Pancreas (tissue), 10 donors: ENCODE measurements around the gene TAF1C. TPM values are rescaled to one million over a fixed set of nuclear protein-coding genes. Genes with fewer than 3 reads are reported as not detected.
A peak's percentile ranks its signal among the peaks of the same experiment; 100 is the strongest.

Experiments used
- ATAC-seq, 4 donors: fragments of 200-7000 bp; cut with Tn5 transposase; one replicate each; pipeline versions ENCODE4 v1.8.0 to v1.9.1; 2020; ENCODE audit warnings: mild to moderate bottlenecking in 4 of 4, moderate library complexity in 4 of 4
- DNase-seq, 6 donors: peaks; one replicate each; pipeline ENCODE4 v3.0.0-alpha.2; 2020
- FAIRE-seq: peaks from 2 replicates; lab custom pipeline; 2012; peaks lifted over from hg19 to GRCh38; lab: Jason Lieb, UNC
- H3K27ac ChIP-seq, 4 donors: fragments of 200-600 bp; sonication (generic); 1 replicate in 3 of 4; 2 replicates in 1 of 4; pipeline versions ENCODE4 v1.5.0 to v1.8.0; 2020
- H3K27me3 ChIP-seq, 4 donors: fragments of 200-600 bp; one replicate each; pipeline ENCODE4 v1.8.0; 2021
- H3K36me3 ChIP-seq, 3 donors: fragments of 200-600 bp; sonication (generic) in 1 of 3; one replicate each; pipeline versions ENCODE4 v1.5.0 to v1.8.0; 2020 to 2021
- H3K4me1 ChIP-seq, 3 donors: fragments of 200-600 bp; one replicate each; pipeline ENCODE4 v1.8.0; 2021
- H3K4me3 ChIP-seq, 4 donors: fragments of 200-600 bp; sonication (generic) in 2 of 4; one replicate each; pipeline versions ENCODE4 v1.5.0 to v1.8.0; 2020 to 2021
- H3K9me3 ChIP-seq, 4 donors: fragments of 200-600 bp; one replicate each; pipeline ENCODE4 v1.8.0; 2021
- CTCF ChIP-seq, 4 donors: fragments of 200-600 bp; sonication (generic) in 3 of 4; IDR thresholded peaks; one replicate each; pipeline versions ENCODE4 v1.5.0 to v1.8.0; 2021; ENCODE audit warnings: antibody characterized with exemption in 4 of 4
- WGBS, 2 donors: extraction: QIAGEN DNeasy Blood & Tissue Kit; methylation state at CpG; one replicate each; pipeline ENCODE4 v1.1.7; 2013; 5-methylcytosine and 5-hydroxymethylcytosine counted together
- intact Hi-C, 3 donors: fragments of 100-400 bp; cut with DNase I; formaldehyde crosslinking; loops; one replicate each; pipeline versions ENCODE4 v1.11.1 to v1.14.2; 2022
- polyA plus RNA-seq, 2 donors: library from polyadenylated mRNA; stranded (reverse); fragments of 200-250 nt; gene quantifications; one replicate each; pipeline ENCODE4 v1.2.3, GENCODE V29; 2013
- total RNA-seq, 6 donors: library from RNA; stranded (reverse); fragmentation: NEBNext Ultra II Directional in 4 of 6; extraction: Animal tissue kit (Norgen Biotek cat#: 25700) in 4 of 6; gene quantifications; one replicate each; pipeline versions ENCODE4 v1.2.1 to v1.2.4, GENCODE V29; 2021 to 2023
- donor health status: healthy with polysubstance abuse.
- donor health status: DM: no; HTN: no; CAD: no; lungs with moderate emphysema.
- donor health status: DM: no; HTN: no; CAD: no.
- donor health status: control.
- donor health status: control.
- donor health status: Bipolar disorder and iron deficiency.
- donor health status: DM: yes; HTN: yes; CAD: no.
- donor health status: DM: no; HTN: no; CAD: no.
- donor health status: DM: no; HTN: no; CAD: no.
- donor health status: DM: yes; HTN: yes; CAD: no.

The TAF1C gene
- total and polyA plus RNA-seq, 8 donors = 14.9 to 130 (median 23.1) TPM

- no peak overlapping the region for H3K4me3 ChIP-seq
- ATAC-seq (no peak), FAIRE-seq (no peak), DNase-seq (peak in 1 of 6 donors; percentile 64)
- no peak for TF ChIP-seq CTCF (IDR thresholded peaks at IDR 0.05)
- no peaks in the 10 kb centered on the region for H3K9me3 ChIP-seq
- no peak overlapping the region for H3K27ac ChIP-seq
- peaks cover 4 to 16% (median 12%) of the 10 kb centered on the region in 3 donors for H3K4me1 ChIP-seq
- WGBS, 2 donors = 93 to 96% methylated on average over 18 of the region's 18 CpGs
- intact Hi-C loops = loop anchor here in 1 of 3 donors (10.0 kb wide), 1 partner anchor 97 kb away; no protein-coding TSS in a partner anchor
- H3K36me3 ChIP-seq = peaks cover 0 to 25% (median 12%) of the 10 kb centered on the region in 3 donors
- no peaks in the 10 kb centered on the region for H3K27me3 ChIP-seq
Observed at GRCh38 chr16:84182104-84182503, 4.8 kb downstream of the TAF1C start.

GRCh38 chr16:84181144-84181915, 5.5 kb downstream of the TAF1C start:
- no peak for FAIRE-seq
- WGBS, 2 donors = 90 to 91% methylated on average over 38 to 41 of the region's 41 CpGs
- intact Hi-C loops = loop anchor here in 1 of 3 donors (10.0 kb wide), 1 partner anchor 97 kb away; no protein-coding TSS in a partner anchor

GRCh38 chr16:84180519-84181140, 6.2 kb downstream of the TAF1C start:
- peaks cover 0 to 25% (median 12%) of the 10 kb centered on the region in 3 donors for H3K36me3 ChIP-seq
- H3K4me1 ChIP-seq = peaks cover 0 to 16% (median 7%) of the 10 kb centered on the region in 3 donors
- FAIRE-seq (no peak), DNase-seq (peak in 1 of 6 donors; percentile 69), ATAC-seq (no peak)
- intact Hi-C loops = loop anchor here in 1 of 3 donors (10.0 kb wide), 1 partner anchor 96 kb away; no protein-coding TSS in a partner anchor
- no peaks in the 10 kb centered on the region for H3K27me3 ChIP-seq
- 84 to 85% methylated on average over 20 to 21 of the region's 21 CpGs for WGBS, 2 donors
- TF ChIP-seq CTCF (IDR thresholded peaks at IDR 0.05) = no peak
- no peak overlapping the region for H3K4me3 ChIP-seq
- H3K27ac ChIP-seq = no peak overlapping the region
- H3K9me3 ChIP-seq = no peaks in the 10 kb centered on the region

More at GRCh38 chr16:84181144-84181915, 5.5 kb downstream of the TAF1C start:
- Histone ChIP-seq H3K36me3 (peaks cover 0 to 25% (median 12%) of the 10 kb centered on the region in 3 donors), H3K9me3 (no peaks in the 10 kb centered on the region), H3K4me3 (no peak overlapping the region), H3K4me1 (peaks cover 4 to 22% (median 12%) of the 10 kb centered on the region in 3 donors), H3K27me3 (no peaks in the 10 kb centered on the region), H3K27ac (no peak overlapping the region)
- DNase-seq (peak in 1 of 6 donors; percentile 61), ATAC-seq (no peak)
- no peak for TF ChIP-seq CTCF (IDR thresholded peaks at IDR 0.05)

GRCh38 chr16:84179612-84180320, 7.1 kb downstream of the TAF1C start:
- Histone ChIP-seq H3K36me3 (peaks cover 0 to 25% (median 12%) of the 10 kb centered on the region in 3 donors), H3K4me1 (peaks cover 0 to 8% (median 0%) of the 10 kb centered on the region in 3 donors), H3K27me3 (no peaks in the 10 kb centered on the region), H3K4me3 (no peak overlapping the region), H3K9me3 (no peaks in the 10 kb centered on the region), H3K27ac (no peak overlapping the region)
- ATAC-seq (no peak), FAIRE-seq (no peak), DNase-seq (peak in 1 of 6 donors; percentile 77)
- intact Hi-C loops = loop anchor here in 2 of 3 donors (5.0 to 10.0 kb wide), 3 partner anchors 87 to 215 kb away; partner anchors contain the start of gene NECAB2 (in 1 of the 2)
- no peak for TF ChIP-seq CTCF (IDR thresholded peaks at IDR 0.05)
- 91 to 92% methylated on average over 30 to 33 of the region's 33 CpGs for WGBS, 2 donors
